GM21360 (cell line): Measurements from ENCODE around the gene BRD3OS.

Experiments used
- ATAC-seq: cut with Tn5 transposase; IDR thresholded peaks from one replicate; pipeline ENCODE4 v1.9.1; 2021; ENCODE audit warnings: mild to moderate bottlenecking, moderate library complexity; ENCODE audit not compliant: unreplicated experiment

BRD3OS gene

DNA sequence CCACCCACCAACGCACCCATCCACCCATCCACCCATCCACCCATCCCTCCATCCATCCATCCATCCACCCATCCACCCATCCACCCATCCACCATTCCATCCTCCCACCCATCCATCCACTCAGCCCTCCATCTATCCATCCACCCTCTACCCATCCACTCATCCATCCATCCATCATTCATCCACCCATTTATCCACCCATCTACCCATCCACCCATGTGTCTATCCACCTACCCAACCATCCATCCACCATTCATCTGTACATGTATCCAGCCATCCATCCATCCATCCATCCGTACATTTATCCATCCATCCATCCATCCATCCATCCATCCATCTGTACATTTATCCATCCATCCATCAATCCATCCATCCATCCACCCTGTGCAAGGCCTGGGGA is 22.0 kb upstream of the BRD3OS start:
- ATAC-seq: no peak

DNA sequence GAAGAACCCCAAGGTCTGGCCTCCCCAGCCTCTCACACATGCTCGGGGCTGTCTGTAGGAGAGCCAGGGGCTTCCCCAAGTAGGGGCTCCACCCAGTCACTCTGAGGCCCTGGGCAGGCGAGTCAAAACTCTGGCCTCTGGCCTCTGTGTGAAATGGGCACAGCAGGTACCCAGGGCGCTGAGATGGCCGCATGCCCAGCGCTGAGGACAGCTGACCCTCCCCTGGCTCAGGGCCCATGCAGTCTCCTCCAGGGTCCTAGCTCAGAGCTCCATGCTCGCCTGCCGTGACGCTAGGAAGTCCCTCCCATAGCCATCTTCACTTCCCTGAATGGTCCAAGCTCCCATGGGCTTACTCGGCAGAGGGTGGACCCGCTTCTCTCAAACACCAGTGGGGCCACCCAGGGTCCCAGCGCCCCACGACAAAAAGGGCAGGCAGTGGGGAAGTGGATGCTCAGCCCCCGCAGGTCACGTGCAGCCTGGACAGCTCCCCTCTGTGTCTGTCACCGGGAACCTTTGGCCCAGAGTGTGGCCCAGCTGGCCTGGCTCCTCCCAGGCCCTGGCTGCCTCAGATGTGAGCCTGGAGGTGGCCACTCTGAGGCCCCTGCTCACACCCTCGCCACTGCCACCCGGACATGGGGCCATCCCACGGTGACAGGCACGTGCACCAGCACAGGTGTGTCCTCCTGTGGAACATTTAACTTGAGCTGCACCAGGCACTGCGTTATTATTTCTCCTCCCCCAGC is 21.0 kb upstream of the BRD3OS start:
- no peak for ATAC-seq

DNA sequence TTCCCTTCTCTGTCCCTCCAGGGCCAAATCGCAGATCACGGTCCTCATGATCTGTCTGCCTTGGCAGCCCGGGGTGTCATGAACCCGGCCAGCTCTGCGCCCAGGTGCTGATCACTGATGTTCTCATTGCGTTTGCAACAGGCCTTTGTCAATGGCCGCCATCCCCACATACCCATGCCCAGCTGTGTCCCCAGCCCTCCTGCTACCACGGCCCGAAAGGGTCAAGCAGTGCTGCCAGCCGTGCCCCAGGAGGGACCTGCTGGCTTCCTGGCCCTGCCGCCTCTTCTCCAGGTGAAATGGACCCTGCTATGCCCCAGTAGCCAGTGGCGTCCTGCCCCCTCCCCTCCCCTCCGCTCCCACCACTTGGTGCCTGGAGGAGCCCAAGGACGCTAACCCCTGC is 20.4 kb upstream of the BRD3OS start:
- ATAC-seq: no peak

- ATAC-seq: no peak
Measured at GRCh38 chr9:134005381-134005780, 19.9 kb upstream of the BRD3OS start.

GRCh38 chr9:134007150-134007549 is 18.1 kb upstream of the BRD3OS start:
- no peak for ATAC-seq

DNA sequence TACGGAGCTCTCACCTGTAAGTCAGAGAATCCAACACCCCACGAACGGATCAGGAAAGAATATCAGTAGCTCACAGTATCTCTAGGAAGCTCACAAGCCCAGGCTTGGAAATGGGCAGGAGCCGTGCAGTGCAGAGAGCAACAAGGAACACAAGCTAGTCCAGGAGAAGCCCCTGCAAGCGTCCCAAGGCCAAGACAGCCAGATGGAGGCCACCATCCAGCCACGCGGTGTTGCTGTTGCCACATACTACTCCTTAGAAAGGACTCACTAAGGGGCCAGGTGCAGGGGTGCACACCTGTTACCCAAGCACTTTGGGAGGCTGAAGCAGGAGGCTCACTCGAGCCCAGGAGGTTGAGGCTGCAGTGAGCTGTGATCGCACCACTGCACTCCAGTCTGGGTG is 17.7 kb upstream of the BRD3OS start:
- no peak for ATAC-seq

- no peak for ATAC-seq
Measured at GRCh38 chr9:134010310-134011173, 14.7 kb upstream of the BRD3OS start.

- no peak for ATAC-seq
Measured at GRCh38 chr9:134011401-134011800, 13.9 kb upstream of the BRD3OS start.

GRCh38 chr9:134014946-134015345 is 10.3 kb upstream of the BRD3OS start:
- ATAC-seq: no peak

DNA sequence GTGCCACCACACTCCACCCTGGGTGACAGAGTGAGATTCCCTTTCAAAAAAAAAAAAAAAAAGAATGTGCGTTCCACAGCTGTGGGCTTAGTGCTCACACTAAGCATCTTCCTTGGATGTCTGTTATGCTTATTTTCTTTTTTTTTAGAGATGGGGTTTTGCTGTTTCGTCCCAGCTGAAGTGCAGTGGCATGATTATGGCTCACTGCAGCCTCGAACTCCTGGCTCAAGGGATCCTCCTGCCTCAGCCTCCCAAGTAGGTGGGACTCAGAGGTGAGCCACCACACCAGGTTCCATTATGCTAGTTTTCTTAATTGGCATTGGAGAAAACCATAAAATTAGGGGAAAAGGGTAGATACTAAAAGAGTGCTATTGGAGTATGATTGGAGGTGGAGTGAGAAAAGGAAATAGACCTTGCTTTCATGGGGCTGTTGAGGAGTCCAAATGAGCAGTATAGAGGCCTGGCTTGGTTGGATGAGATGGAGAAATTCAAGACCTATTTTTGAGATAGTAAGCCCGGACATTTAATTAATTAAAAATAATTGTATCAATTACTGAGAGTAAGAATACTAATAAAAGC is 978 bp upstream of the BRD3OS start:
- ATAC-seq: no peak

GRCh38 chr9:134025606-134026541 is 593 bp downstream of the BRD3OS start:
- ATAC-seq: peak; percentile 31

- ATAC-seq: no peak
Measured at GRCh38 chr9:134026581-134026980, 1.3 kb downstream of the BRD3OS start.

- no peak for ATAC-seq
Measured at GRCh38 chr9:134026981-134027380, 1.7 kb downstream of the BRD3OS start.

- no peak for ATAC-seq
Measured at GRCh38 chr9:134027561-134027960, 2.3 kb downstream of the BRD3OS start.

DNA sequence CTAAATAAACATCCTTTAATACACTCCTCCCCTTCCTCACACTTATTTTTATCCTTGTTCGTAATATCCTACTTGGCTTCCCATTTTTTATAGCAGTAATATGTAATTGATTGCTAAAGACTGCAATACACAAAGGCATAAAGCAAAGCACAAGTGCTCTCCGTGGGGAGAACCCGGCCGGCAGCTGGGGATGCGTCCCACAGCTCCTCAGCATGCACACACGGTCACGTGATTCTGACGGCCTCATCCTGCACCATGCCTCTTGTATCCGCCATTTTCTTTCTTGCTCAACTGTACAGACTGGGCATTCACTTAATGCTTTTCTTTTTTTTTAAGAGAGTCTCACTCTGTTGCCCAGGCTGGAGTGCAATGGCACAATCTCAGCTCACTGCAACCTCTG is 2.8 kb downstream of the BRD3OS start:
- ATAC-seq: no peak

DNA sequence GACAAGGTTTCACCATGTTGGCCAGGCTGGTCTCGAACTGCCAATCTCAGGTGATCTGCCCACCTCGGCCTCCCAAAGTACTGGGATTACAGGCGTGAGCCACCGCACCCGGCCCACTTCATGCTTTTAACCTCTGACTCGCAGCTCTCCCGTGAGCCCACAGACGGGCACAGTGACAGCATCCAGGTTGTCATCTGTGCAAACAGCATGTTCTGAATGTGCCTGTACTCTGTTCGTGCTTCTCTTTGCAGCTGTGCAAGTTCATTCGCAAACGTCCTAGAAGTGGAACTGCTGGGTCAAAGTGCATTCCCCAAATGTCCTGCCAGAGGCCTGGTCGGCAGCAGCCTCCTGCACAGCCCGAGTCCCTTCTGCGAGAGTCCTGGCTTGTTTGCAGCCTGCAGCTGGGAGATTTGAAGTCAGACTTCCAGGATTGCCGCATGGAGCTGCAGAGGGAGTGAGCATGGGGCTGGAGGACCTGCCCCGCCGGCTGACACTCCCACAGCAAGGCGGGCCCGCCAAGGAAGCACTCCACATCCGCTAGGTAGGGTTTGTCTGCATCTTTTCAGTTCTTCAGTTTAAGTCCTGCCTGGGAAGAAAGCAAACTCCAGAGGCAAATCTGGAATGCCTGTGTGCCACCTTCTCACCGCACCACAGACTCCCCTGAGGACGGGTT is 3.4 kb downstream of the BRD3OS start:
- ATAC-seq: no peak

GRCh38 chr9:134029248-134030226 is 4.3 kb downstream of the BRD3OS start:
- no peak for ATAC-seq

DNA sequence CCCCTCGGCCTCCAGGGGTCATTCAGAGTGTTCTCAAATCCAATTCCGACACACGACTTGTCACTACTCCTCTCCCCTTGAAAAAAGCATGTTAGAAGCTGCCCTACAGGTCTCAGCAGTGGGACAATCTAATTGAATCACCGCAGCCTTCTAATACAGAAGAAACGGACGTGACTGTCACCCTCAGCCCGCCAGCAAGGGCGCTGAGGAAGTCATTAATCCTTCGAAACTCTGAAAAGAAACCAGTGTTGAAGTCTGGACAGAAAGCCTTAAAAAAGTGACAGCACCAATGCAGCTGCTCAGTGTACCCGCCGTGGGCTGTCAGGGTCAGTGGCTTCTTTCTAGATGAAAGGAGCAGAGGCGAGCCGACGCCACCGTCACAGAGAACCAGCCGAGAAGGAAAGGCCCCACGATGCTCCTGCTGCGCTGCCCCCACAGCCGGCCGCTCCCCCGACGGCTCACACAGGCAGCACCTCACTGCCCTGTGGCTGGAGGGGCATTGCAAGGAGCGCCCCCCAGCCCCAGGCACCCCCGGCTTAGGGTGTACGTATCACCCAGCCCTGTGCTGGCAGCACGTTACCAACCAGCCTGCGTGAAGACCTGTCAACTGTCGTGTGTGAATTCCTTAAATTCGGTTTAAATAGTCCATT is 5.7 kb downstream of the BRD3OS start:
- ATAC-seq: no peak

DNA sequence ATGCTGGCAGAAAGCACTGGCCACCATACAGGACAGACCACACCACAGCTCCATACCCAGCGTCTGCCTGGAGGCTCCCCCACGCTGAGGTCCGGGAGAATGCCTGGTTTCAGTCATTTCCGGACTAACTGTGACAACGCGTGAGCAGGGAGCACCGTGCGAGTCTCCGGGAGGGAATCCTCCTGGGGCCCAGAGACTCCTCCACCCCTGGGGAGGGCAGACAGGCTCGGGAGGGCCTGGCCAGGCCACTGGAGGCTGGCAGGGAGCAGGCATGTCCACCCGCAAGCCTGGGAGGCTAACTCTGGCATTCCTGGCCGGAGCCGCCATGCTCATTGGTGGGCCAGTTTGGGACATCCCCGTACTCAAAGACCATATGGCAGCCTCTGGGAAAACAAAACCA is 6.5 kb downstream of the BRD3OS start:
- ATAC-seq: no peak
